Liver (tissue), 3 donors: Measurements from ENCODE around the gene DNAJB11.

ENCODE experiments used
- CTCF ChIP-seq: fragments of 150-350 bp; IDR thresholded peaks from 2 replicates; pipeline ENCODE4 v1.5.1; 2017; ENCODE audit warnings: improper control_type of control experiment, low read depth, low read length; ENCODE audit not compliant: missing input control
- RAD21 ChIP-seq, 2 donors: IDR thresholded peaks; 2 replicates each; pipeline ENCODE4 v1.6.1; 2016; ENCODE audit warnings: antibody characterized with exemption in 2 of 2, mild to moderate bottlenecking in 2 of 2
- REST ChIP-seq: IDR thresholded peaks from 2 replicates; pipeline ENCODE4 v1.6.1; 2016; ENCODE audit warnings: antibody characterized with exemption, mild to moderate bottlenecking
- ZBTB33 ChIP-seq: IDR thresholded peaks from 2 replicates; pipeline ENCODE4 v1.6.1; 2016; ENCODE audit warnings: antibody characterized with exemption
- donor health status: healthy.
- donor health status: healthy.

- no peak for TF ChIP-seq CTCF
- TF ChIP-seq REST, result no peak
- TF ChIP-seq RAD21 (IDR thresholded peaks at IDR 0.05), result no peak
- no peak for TF ChIP-seq ZBTB33
Observed at GRCh38 chr3:186588632-186589031, 18.1 kb downstream of the DNAJB11 start.
